Measurements from ENCODE around the gene COG3.

Gene COG3

GRCh38 chr13:45492538-45492937 lies 27.8 kb downstream of the COG3 start:
- H3K27ac ChIP-seq (replicated peaks): no peak overlapping the region
- TF ChIP-seq REST (IDR thresholded peaks at IDR 0.05; ENCODE audit: insufficient replicate concordance, low read depth): no peak
- TF ChIP-seq GABPA (IDR thresholded peaks at IDR 0.05; ENCODE audit: low read depth): no peak
- DNase-seq (ENCODE audit: low read depth in 1 of 2, low spot score in 1 of 2): no peak

GRCh38 chr13:45496942-45497341 lies 32.2 kb downstream of the COG3 start:
- TF ChIP-seq REST (IDR thresholded peaks at IDR 0.05; ENCODE audit: insufficient replicate concordance, low read depth) (no peak), GABPA (IDR thresholded peaks at IDR 0.05; ENCODE audit: low read depth) (no peak)
- H3K4me3 ChIP-seq (replicated peaks; ENCODE audit: insufficient read depth, low read length): no peak overlapping the region
- no peak for DNase-seq (ENCODE audit: low read depth in 1 of 2, low spot score in 1 of 2)
- H3K27ac ChIP-seq (replicated peaks): no peak overlapping the region
- no peaks in the 10 kb centered on the region for H3K27me3 ChIP-seq (ENCODE audit: insufficient read depth, poor library complexity, severe bottlenecking)

More at GRCh38 chr13:45492538-45492937, 27.8 kb downstream of the COG3 start:
- no peaks in the 10 kb centered on the region for H3K27me3 ChIP-seq (ENCODE audit: insufficient read depth, poor library complexity, severe bottlenecking)
- H3K4me3 ChIP-seq (replicated peaks; ENCODE audit: insufficient read depth, low read length): no peak overlapping the region

GRCh38 chr13:45500492-45501174 lies 35.9 kb downstream of the COG3 start:
- H3K4me3 ChIP-seq (replicated peaks; ENCODE audit: insufficient read depth, low read length): no peak overlapping the region
- DNase-seq (ENCODE audit: low read depth in 1 of 2, low spot score in 1 of 2): peak in 1 of 2 experiments; percentile 70
- peak overlapping the region; percentile 36 for H3K27ac ChIP-seq (replicated peaks)
- no peak for TF ChIP-seq CTCF (IDR thresholded peaks at IDR 0.05; ENCODE audit: insufficient read depth, low read length)
- TF ChIP-seq POLR2AphosphoS5 (IDR thresholded peaks at IDR 0.05; ENCODE audit: low read depth): peak; percentile 50
- TF ChIP-seq GABPA (IDR thresholded peaks at IDR 0.05; ENCODE audit: low read depth): no peak
- no peak for TF ChIP-seq REST (IDR thresholded peaks at IDR 0.05; ENCODE audit: insufficient replicate concordance, low read depth)
- TF ChIP-seq SPI1 (IDR thresholded peaks at IDR 0.05; ENCODE audit: borderline replicate concordance, low read depth): peak; percentile 52; the same call in 1 of the 2 replicates
- H3K27me3 ChIP-seq (ENCODE audit: insufficient read depth, poor library complexity, severe bottlenecking): no peaks in the 10 kb centered on the region

- TF ChIP-seq POLR2AphosphoS5 (IDR thresholded peaks at IDR 0.05; ENCODE audit: low read depth) (no peak), REST (IDR thresholded peaks at IDR 0.05; ENCODE audit: insufficient replicate concordance, low read depth) (no peak), CTCF (IDR thresholded peaks at IDR 0.05; ENCODE audit: insufficient read depth, low read length) (no peak), SPI1 (IDR thresholded peaks at IDR 0.05; ENCODE audit: borderline replicate concordance, low read depth) (no peak), GABPA (IDR thresholded peaks at IDR 0.05; ENCODE audit: low read depth) (no peak)
- no peaks in the 10 kb centered on the region for H3K27me3 ChIP-seq (ENCODE audit: insufficient read depth, poor library complexity, severe bottlenecking)
- no peak overlapping the region for H3K4me3 ChIP-seq (replicated peaks; ENCODE audit: insufficient read depth, low read length)
- DNase-seq (ENCODE audit: low read depth in 1 of 2, low spot score in 1 of 2): no peak
- H3K27ac ChIP-seq (replicated peaks): peak overlapping the region; percentile 36
Observed at GRCh38 chr13:45501175-45501526, 36.4 kb downstream of the COG3 start.

Data from HL-60 (cell line).